ENCODE data around the gene ZBTB26.

DNA sequence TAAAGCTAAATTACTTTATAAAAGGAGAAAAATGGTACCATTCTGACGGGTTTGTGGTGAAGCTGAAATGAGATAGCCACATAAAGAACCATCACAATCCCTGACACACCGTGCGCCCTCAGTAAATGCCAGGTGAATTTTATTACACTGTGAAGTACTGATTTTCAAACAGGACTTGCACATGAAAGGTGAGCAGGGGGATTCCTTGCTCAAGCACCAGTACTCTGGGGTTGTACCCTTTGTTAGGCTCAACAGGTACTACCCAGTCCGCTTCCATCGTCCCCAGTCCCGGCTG is 9.1 kb upstream of the ZBTB26 start:
- no peak for TF ChIP-seq EZH2 (IDR thresholded peaks at IDR 0.05; ENCODE audit: insufficient read depth, low read length)
- TF ChIP-seq, protein P1, sequence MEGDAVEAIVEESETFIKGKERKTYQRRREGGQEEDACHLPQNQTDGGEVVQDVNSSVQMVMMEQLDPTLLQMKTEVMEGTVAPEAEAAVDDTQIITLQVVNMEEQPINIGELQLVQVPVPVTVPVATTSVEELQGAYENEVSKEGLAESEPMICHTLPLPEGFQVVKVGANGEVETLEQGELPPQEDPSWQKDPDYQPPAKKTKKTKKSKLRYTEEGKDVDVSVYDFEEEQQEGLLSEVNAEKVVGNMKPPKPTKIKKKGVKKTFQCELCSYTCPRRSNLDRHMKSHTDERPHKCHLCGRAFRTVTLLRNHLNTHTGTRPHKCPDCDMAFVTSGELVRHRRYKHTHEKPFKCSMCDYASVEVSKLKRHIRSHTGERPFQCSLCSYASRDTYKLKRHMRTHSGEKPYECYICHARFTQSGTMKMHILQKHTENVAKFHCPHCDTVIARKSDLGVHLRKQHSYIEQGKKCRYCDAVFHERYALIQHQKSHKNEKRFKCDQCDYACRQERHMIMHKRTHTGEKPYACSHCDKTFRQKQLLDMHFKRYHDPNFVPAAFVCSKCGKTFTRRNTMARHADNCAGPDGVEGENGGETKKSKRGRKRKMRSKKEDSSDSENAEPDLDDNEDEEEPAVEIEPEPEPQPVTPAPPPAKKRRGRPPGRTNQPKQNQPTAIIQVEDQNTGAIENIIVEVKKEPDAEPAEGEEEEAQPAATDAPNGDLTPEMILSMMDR (IDR thresholded peaks at IDR 0.05; ENCODE audit: insufficient read depth, low read depth, low read length), result no peak

All from astrocyte (in vitro differentiated cells and primary cell).